Heart right ventricle (tissue), 16 donors: ENCODE data around the gene BCKDHB. TPM values are rescaled to one million over a fixed set of nuclear protein-coding genes. Genes with fewer than 3 reads are reported as not detected.
A peak's percentile ranks its signal among the peaks of the same experiment; 100 is the strongest.
"Not testable (repeated sequence)": the region's sequence is repeated elsewhere in the genome, so short reads cannot be mapped to it uniquely, and the experiment has no call there.

ENCODE experiments used
- ATAC-seq, 8 donors: fragments of 200-7000 bp; cut with Tn5 transposase; one replicate each; pipeline ENCODE4 v1.9.1; 2020; ENCODE audit warnings: mild to moderate bottlenecking in 8 of 8, moderate library complexity in 8 of 8, moderate number of reproducible peaks in 1 of 8
- DNase-seq, 2 donors: peaks; one replicate each; pipeline ENCODE4 v3.0.0-alpha.2; 2020
- H3K27ac ChIP-seq, 10 donors: fragments of 200-600 bp; sonication (generic) in 2 of 10; one replicate each; pipeline versions ENCODE4 v1.5.0 to v1.8.0; 2020 to 2022; ENCODE audit warnings: mild to moderate bottlenecking in 3 of 10
- H3K27me3 ChIP-seq, 7 donors: fragments of 200-600 bp; one replicate each; pipeline ENCODE4 v1.8.0; 2021 to 2022; ENCODE audit warnings: mild to moderate bottlenecking in 2 of 7
- H3K36me3 ChIP-seq, 9 donors: fragments of 200-600 bp; sonication (generic) in 1 of 9; one replicate each; pipeline versions ENCODE4 v1.5.0 to v1.8.0; 2020 to 2022; ENCODE audit warnings: mild to moderate bottlenecking in 2 of 9
- H3K4me1 ChIP-seq, 9 donors: fragments of 200-600 bp; sonication (generic) in 1 of 9; one replicate each; pipeline versions ENCODE4 v1.5.0 to v1.8.0; 2020 to 2022; ENCODE audit warnings: mild to moderate bottlenecking in 4 of 9
- H3K4me3 ChIP-seq, 10 donors: fragments of 200-600 bp; sonication (generic) in 2 of 10; one replicate each; pipeline versions ENCODE4 v1.5.0 to v1.8.0; 2020 to 2022; ENCODE audit warnings: mild to moderate bottlenecking in 7 of 10, moderate library complexity in 2 of 10
- H3K9me3 ChIP-seq, 11 donors: fragments of 200-600 bp in 10 of 11; sonication (generic) in 2 of 11; one replicate each; pipeline versions ENCODE4 v1.5.0 to v1.8.0; 2013 to 2022; ENCODE audit warnings: mild to moderate bottlenecking in 2 of 11, control low read depth in 1 of 11, moderate library complexity in 1 of 11
- WGBS, 2 donors: extraction: QIAGEN DNeasy Blood & Tissue Kit; methylation state at CpG; one replicate each; pipeline ENCODE4 v1.1.7; 2013; ENCODE audit warnings: inconsistent platforms in 1 of 2; 5-methylcytosine and 5-hydroxymethylcytosine counted together
- intact Hi-C, 10 donors: fragments of 100-400 bp; cut with DNase I; formaldehyde crosslinking; loops; one replicate each; pipeline versions ENCODE4 v1.11.1 to v1.14.2; 2022
- polyA plus RNA-seq, 2 donors: library from polyadenylated mRNA; stranded (reverse); fragments of 200-250 nt; gene quantifications; one replicate each; pipeline ENCODE4 v1.2.3, GENCODE V29; 2013
- total RNA-seq, 10 donors: library from RNA; stranded (reverse); fragmentation: NEBNext Ultra II Directional in 3 of 10; extraction: Animal tissue kit (Norgen Biotek cat#: 25700) in 3 of 10; gene quantifications; one replicate each; pipeline versions ENCODE4 v1.2.1 to v1.2.4, GENCODE V29; 2021 to 2023
- TF ChIP-seq, protein P1 (sequence below), 9 donors: fragments of 200-600 bp; sonication (generic) in 2 of 9; IDR thresholded peaks; one replicate each; pipeline versions ENCODE4 v1.5.0 to v1.8.0; 2021 to 2022; ENCODE audit warnings: antibody characterized with exemption in 9 of 9, mild to moderate bottlenecking in 5 of 9, moderate library complexity in 1 of 9
- donor health status: Arrhythmogenic right ventricular cardiomyopathy.
- donor health status: ischemic (EF 13 %, LVEDD 7.1; RV severe dilation, severe dysfunction).
- donor health status: healthy with polysubstance abuse.
- donor health status: DM: no; HTN: yes; CAD: no.
- donor health status: DM: no; HTN: no; CAD: no.
- donor health status: ischemic (EF 25% LVEDD 6.9; RV normal size, moderate dysfunction).
- donor health status: ischemic (EF 25% LVEDD 5.7; RV mildly dilated, moderate dysfunction).
- donor health status: healthy.
- donor health status: DM: yes; HTN: yes; CAD: no.
- donor health status: Ischemic cardiomyopathy.
- donor health status: ischemic (EF 35%, LVEDD 5.7; RV mildly dilated, moderate dysfunction).
- donor health status: nonischemic (EF 11% LVEDD 7.7; RV severe dilation, severe dysfunction).
- donor health status: DM: yes; HTN: yes; CAD: no.
- donor health status: PGD.
- donor health status: ischemic (EF 29% LVEDD 5.4; RV normal size, mild dysfunction).
- donor health status: nonischemic (EF 23%, LVEDD 6.1; RV moderate dilation, normal function).

The BCKDHB gene
- total and polyA plus RNA-seq, 12 donors, result 7.1 to 46.4 (median 31.2) TPM

DNA sequence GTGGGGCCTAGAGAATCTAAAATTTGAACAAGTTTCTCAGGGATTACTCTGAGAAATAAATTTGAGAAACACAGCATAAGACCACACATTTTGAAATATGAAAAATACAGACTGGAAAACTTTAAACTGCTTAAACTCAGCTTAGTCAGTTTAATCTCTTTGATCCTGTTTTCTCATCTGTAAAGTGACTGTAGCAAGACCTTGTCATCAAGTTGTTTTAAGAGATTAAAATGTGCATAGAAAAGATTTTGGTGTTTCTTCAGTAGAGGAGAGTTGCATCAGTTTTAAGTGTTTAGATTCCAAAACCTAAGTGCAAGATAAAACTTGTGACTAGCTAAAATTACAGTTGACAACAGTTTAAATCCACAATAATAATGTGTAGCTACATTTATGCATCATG lies 8.1 kb upstream of the BCKDHB start:
- Histone ChIP-seq H3K36me3 (no peaks in the 10 kb centered on the region), H3K9me3 (no peaks in the 10 kb centered on the region), H3K4me3 (no peak overlapping the region), H3K27ac (no peak overlapping the region), H3K4me1 (no peaks in the 10 kb centered on the region), H3K27me3 (peaks cover 0 to 5% (median 0%) of the 10 kb centered on the region in 7 donors)
- DNase-seq, result no peak
- TF ChIP-seq, protein P1, sequence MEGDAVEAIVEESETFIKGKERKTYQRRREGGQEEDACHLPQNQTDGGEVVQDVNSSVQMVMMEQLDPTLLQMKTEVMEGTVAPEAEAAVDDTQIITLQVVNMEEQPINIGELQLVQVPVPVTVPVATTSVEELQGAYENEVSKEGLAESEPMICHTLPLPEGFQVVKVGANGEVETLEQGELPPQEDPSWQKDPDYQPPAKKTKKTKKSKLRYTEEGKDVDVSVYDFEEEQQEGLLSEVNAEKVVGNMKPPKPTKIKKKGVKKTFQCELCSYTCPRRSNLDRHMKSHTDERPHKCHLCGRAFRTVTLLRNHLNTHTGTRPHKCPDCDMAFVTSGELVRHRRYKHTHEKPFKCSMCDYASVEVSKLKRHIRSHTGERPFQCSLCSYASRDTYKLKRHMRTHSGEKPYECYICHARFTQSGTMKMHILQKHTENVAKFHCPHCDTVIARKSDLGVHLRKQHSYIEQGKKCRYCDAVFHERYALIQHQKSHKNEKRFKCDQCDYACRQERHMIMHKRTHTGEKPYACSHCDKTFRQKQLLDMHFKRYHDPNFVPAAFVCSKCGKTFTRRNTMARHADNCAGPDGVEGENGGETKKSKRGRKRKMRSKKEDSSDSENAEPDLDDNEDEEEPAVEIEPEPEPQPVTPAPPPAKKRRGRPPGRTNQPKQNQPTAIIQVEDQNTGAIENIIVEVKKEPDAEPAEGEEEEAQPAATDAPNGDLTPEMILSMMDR (IDR thresholded peaks at IDR 0.05), result no peak
- intact Hi-C loops, result loop anchor here in 4 of 10 donors (5.0 to 10.0 kb wide), 2 partner anchors 151 to 324 kb away; partner anchors contain the start of gene ELOVL4 (in 1 of the 4)
- ATAC-seq, result no peak

DNA sequence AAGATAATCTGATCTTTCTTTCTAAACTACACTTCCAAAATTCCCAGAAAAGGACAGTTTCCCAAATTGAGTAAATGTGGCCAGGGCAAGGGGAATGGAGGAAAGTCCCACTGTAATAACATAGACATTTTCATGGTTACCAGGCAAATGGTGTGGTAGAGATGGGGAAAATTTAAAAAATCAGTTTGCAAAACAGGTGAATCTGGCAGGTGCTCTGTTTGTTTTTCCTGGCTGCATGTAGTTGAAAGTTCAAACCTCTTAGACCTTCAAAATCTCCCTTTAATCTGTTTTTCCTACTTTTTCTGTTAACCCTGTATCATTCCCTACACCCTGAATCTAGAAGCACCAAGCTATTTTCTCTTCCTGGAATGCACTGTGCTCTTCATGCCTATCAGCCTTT lies 2.0 kb upstream of the BCKDHB start:
- Histone ChIP-seq H3K27ac (no peak overlapping the region), H3K4me1 (peaks cover 0 to 17% (median 9%) of the 10 kb centered on the region in 9 donors), H3K4me3 (no peak overlapping the region), H3K27me3 (peaks cover 0 to 5% (median 0%) of the 10 kb centered on the region in 7 donors), H3K9me3 (no peaks in the 10 kb centered on the region), H3K36me3 (no peaks in the 10 kb centered on the region)
- no peak for ATAC-seq
- intact Hi-C loops, result loop anchor here in 3 of 10 donors (5.0 to 10.0 kb wide), 2 partner anchors 97 to 100 kb away; partner anchors contain the start of gene TTK (in 2 of the 3)
- TF ChIP-seq, protein P1 (IDR thresholded peaks at IDR 0.05), result no peak
- no peak for DNase-seq

DNA sequence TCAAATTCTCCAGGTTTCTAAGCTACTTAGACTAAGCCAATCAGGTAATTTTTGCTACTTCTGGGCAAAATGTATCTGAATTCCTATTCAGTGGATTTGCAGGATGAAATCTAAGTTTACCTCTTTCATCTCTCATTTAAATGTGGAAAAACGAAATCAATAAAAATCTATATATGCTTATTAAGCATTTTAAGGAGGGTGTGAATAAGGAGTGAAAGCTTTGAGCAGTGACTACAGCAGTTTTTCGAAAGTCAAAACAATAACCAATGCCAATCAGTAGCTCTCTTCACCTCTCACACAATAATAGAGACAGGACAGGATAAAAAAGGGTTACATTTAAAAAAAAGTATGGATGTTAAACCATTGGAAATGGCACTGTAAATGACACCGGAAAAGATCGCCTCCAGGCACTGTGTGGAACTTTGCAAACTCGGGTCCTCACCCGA lies 476 bp upstream of the BCKDHB start:
- WGBS, 2 donors, result 2 to 3% methylated on average over 6 of the region's 6 CpGs
- peaks cover 0 to 5% (median 0%) of the 10 kb centered on the region in 7 donors for H3K27me3 ChIP-seq
- H3K36me3 ChIP-seq, result no peaks in the 10 kb centered on the region
- peak overlapping the region; percentile 5 to 93 (median 73) for H3K27ac ChIP-seq
- H3K4me1 ChIP-seq, result peaks cover 0 to 17% (median 9%) of the 10 kb centered on the region in 9 donors
- no peaks in the 10 kb centered on the region for H3K9me3 ChIP-seq
- ATAC-seq (peak in 1 of 8 donors; percentile 4), DNase-seq (no peak)
- TF ChIP-seq, protein P1 (IDR thresholded peaks at IDR 0.05), result no peak
- H3K4me3 ChIP-seq, result peak overlapping the region in 9 of 10 donors; percentile 81 to 99 (median 86)
- intact Hi-C loops, result loop anchor here in 4 of 10 donors (5.0 to 10.0 kb wide), 2 partner anchors 101 to 104 kb away; partner anchors contain the start of gene TTK (in 4 of the 4)

DNA sequence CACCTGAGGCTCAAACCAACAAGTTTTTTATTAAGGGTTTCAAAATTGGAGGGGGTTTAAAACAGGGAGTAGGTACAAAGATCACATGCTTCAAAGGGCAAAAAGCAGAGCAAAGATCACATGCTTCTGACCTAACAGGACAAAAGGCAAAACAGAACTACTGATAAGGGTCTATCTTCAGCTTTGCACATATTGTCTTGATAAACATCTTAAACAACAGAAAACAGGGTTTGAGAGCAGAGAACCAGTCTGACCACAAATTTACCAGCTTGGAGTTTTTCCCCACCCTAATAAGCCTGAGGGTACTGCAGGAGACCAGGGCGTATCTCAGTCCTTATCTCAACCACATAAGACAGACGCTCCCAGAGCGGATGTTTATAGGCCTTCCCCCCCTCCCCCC lies 16.1 kb downstream of the BCKDHB start:
- H3K27ac ChIP-seq, DNase-seq, ATAC-seq, intact Hi-C loops, H3K36me3 ChIP-seq, H3K27me3 ChIP-seq, H3K4me3 ChIP-seq, H3K4me1 ChIP-seq: not testable (repeated sequence)
- WGBS, 2 donors, result 86 to 88% methylated on average over 3 of the region's 3 CpGs
- peaks cover 0 to 49% (median 6%) of the 10 kb centered on the region in 11 donors for H3K9me3 ChIP-seq

DNA sequence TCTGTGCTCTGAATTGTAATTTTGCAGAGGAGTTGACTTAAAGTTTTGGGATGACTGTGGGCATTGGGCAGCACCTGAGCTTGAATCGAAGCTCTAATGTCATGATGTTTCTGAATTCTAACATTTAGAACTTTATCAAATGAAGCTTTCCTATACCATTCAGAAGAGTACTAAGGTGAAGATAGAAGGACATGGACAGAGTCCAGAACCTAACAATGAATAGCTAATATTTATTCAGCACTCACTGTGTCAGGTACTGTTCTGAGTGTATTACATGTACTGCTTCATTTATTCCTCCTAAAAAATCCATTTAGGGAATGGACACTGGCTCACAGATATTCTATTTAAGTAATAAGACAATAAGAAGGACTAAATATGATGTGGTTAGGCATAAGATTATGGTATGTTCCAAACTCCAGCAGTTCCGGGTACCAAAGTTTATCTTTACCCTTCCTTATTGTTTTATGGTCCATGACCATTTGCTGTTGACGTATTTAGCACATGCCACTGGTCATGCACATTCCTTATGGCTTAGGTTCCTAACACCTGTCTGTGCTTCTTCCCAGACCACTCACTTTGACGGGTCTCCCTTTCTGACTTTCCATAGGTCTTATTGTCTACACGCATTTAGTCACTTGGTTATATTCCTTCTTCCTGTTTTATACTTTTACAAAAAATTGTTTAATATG lies 20.3 kb downstream of the BCKDHB start:
- Histone ChIP-seq H3K36me3 (peaks cover 0 to 36% (median 0%) of the 10 kb centered on the region in 9 donors), H3K27me3 (no peaks in the 10 kb centered on the region), H3K4me3 (no peak overlapping the region), H3K4me1 (peaks cover 0 to 9% (median 6%) of the 10 kb centered on the region in 9 donors), H3K27ac (no peak overlapping the region), H3K9me3 (peaks cover 0 to 21% (median 0%) of the 10 kb centered on the region in 11 donors)
- intact Hi-C loops, result no loop called here
- 95 to 97% methylated on average over 5 of the region's 5 CpGs for WGBS, 2 donors
- TF ChIP-seq, protein P1 (IDR thresholded peaks at IDR 0.05), result no peak
- DNase-seq, result no peak
- ATAC-seq, result no peak
